LNCaP clone FGC (cell line): ENCODE measurements around the gene PNLIP.

Source experiments
- DNase-seq: peaks from one replicate; pipeline ENCODE4 v3.0.0-alpha.2; 2011; ENCODE audit warnings: low read depth
- H3K4me3 ChIP-seq: 2 replicates; pipeline ENCODE4 v1.5.1; 2011; ENCODE audit warnings: mild to moderate bottlenecking, low read depth, low read length, control low read depth
- TF ChIP-seq, protein P1 (sequence below): IDR thresholded peaks from 2 replicates; pipeline ENCODE4 v1.5.1; 2012; ENCODE audit warnings: mild to moderate bottlenecking; ENCODE audit not compliant: control insufficient read depth, insufficient read depth; ENCODE audit errors: extremely low read depth

The PNLIP gene

DNA sequence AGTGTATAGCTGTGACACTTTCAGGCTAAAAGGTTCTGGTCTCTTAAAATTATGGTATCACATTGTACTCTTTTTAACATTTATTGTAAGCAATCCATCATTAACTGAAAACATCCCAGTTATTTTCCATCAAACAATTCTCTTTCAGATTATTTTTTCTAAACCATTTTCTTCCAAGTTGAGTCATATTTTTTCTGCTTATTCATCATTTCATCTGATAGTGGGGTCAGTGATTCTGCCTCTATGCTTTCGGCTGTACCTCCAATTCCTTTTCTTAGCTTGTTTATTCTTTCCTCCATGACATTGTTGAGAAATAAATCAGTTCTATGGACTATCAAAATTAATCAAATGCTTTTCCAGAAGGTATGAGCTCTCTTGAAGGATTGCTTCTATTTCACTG, 609 bp upstream of the PNLIP start:
- no peak for DNase-seq
- TF ChIP-seq, protein P1, sequence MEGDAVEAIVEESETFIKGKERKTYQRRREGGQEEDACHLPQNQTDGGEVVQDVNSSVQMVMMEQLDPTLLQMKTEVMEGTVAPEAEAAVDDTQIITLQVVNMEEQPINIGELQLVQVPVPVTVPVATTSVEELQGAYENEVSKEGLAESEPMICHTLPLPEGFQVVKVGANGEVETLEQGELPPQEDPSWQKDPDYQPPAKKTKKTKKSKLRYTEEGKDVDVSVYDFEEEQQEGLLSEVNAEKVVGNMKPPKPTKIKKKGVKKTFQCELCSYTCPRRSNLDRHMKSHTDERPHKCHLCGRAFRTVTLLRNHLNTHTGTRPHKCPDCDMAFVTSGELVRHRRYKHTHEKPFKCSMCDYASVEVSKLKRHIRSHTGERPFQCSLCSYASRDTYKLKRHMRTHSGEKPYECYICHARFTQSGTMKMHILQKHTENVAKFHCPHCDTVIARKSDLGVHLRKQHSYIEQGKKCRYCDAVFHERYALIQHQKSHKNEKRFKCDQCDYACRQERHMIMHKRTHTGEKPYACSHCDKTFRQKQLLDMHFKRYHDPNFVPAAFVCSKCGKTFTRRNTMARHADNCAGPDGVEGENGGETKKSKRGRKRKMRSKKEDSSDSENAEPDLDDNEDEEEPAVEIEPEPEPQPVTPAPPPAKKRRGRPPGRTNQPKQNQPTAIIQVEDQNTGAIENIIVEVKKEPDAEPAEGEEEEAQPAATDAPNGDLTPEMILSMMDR = no peak
- no peak overlapping the region for H3K4me3 ChIP-seq

DNA sequence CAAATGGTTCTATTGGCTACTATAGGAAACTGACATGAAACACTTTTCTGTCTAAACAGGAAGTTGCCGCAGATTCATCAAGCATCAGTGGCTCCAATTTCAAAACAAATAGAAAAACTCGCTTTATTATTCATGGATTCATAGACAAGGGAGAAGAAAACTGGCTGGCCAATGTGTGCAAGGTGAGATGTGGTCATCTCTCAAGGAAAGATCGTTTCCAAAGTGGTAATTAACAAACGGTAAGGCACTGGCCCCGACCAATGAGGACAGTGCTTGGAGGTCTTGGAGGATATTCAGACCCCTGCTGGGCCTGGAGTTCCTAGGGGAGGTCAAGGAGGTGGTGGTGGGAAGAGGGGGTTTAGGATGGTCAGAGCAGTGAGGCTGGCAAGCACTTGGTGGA, 2.6 kb downstream of the PNLIP start:
- DNase-seq = no peak
- TF ChIP-seq, protein P1 = no peak
- no peak overlapping the region for H3K4me3 ChIP-seq

DNA sequence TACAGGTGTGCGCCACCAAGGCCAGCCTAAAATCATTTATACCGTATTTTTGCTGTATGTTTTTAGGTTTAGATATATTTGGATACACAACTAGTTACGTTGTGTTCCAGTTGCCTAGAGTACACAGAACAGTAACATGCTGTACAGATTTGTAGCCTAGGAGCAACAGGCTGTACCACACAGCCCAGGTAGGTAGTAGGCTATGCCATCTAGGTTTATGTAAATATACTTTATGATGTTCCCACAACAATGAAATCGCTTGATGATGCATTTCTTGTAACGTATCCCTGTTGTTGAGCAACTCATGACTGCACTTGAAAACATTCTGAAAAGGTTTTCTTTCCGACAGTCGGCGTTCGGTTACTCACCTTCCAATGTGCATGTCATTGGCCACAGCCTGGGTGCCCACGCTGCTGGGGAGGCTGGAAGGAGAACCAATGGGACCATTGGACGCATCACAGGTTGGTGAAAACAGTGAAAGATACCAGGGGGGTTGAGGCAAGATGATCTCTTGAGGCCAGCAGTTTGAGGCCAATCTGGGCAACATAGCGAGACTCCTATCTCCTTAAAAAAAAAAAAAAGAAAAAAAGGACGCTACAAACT, 7.7 kb downstream of the PNLIP start:
- TF ChIP-seq, protein P1 = no peak
- DNase-seq = peak; percentile 69

DNA sequence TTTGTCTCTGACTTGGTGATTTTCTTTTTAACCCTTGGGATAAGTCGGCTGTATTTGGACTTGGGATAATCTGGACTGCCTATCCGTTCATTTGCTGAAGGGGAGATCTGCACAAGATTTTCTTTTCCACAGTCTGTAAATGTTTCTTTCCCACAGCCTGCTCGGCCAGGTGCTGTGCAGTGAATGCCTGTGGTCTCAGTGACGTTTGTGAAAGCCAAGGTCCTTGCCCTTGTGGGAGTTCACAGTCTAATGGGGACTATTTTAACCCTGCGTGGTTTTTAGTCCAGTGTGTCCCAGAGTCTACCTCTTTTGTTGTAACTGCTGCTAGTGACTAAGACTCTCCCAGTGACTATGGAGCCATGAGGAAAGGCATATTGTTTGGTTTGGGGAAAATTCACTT, 8.9 kb downstream of the PNLIP start:
- TF ChIP-seq, protein P1 = no peak
- no peak overlapping the region for H3K4me3 ChIP-seq
- no peak for DNase-seq

More for the DNA sequence above, 7.7 kb downstream of the PNLIP start:
- H3K4me3 ChIP-seq = no peak overlapping the region

DNA sequence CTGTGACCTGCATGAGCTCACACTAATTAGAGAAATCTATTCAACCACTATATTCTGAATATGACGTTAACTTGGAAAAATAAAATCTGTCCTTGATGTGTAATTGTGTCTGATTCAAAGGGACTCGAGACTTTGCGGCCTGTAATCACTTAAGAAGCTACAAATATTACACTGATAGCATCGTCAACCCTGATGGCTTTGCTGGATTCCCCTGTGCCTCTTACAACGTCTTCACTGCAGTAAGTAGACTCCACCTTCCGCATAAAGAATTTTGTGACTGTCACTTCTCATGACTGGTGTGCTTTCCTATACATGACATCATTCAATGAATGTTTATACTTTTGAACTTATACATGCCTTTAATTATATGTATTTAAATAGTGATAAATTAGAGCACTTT, 10.1 kb downstream of the PNLIP start:
- TF ChIP-seq, protein P1 = no peak
- DNase-seq = no peak
- no peak overlapping the region for H3K4me3 ChIP-seq

DNA sequence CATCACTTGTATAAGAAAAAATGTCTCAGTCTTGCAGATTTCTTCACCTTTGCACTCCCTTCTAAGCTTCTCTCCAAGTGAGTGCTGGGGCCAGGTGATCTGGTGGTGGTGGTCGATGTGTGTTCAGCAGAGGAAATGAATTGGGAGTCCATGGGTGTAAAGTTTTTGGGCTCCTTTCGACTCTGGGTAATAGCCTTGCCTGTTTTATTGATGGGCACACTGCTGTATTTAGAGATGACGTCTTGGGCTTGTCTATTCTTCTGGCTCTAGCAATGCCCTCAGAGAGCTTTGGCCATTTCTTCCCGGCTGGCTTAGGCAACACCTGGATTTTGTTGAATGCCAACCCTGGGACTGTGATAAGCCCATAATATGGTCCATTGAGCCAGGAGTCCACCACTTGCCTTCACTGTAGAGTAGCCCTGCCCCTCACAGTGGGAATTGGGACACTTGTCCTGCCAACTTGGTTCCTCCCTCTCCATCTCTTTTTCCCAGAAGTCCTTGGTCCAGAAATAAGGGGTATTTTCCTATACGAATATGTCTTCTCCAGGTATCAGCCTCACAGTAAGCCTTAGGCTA, 11.7 kb downstream of the PNLIP start:
- TF ChIP-seq, protein P1 = no peak
- no peak for DNase-seq
- no peak overlapping the region for H3K4me3 ChIP-seq

DNA sequence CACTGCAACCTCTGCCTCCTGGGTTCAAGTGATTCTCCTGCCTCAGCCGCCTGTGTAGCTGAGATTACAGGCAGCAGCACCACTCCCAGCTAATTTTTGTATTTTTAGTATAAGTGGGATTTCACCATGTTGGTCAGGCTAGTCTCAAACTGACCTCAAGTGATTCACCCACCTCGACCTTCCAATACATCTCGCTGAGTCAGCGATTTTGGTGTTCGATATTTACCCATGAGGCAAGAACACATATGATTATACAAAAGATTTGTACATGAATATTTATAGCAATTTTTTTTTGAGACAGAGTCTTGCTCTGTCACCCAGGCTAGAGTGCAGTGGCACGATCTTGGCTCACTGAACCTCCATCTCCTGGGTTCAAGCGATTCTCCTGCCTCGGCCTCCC, 19.8 kb downstream of the PNLIP start:
- DNase-seq = no peak
- TF ChIP-seq, protein P1 = no peak
- no peak overlapping the region for H3K4me3 ChIP-seq
